Measurements from ENCODE around the gene TMEM106C. TPM values are rescaled to one million over a fixed set of nuclear protein-coding genes. Genes with fewer than 3 reads are reported as not detected.

TMEM106C gene
- polyA plus RNA-seq, 3 donors, result 8.7 to 9.7 (median 9.0) TPM

GRCh38 chr12:47978598-47978873 is 15.1 kb downstream of the TMEM106C start:
- no peaks in the 10 kb centered on the region for H4K20me1 ChIP-seq (ENCODE audit: insufficient read depth, low read length)
- H3K4me1 Mint-ChIP-seq, result no peaks in the 10 kb centered on the region
- peaks cover 3 to 5% (median 3%) of the 10 kb centered on the region in 3 donors for H3K27me3 Mint-ChIP-seq (ENCODE audit: low read depth in 3 of 3)
- no peak overlapping the region for H3K4me2 ChIP-seq (replicated peaks; ENCODE audit: extremely low read depth, low read length, poor library complexity, severe bottlenecking)
- H3K36me3 Mint-ChIP-seq, result no peaks in the 10 kb centered on the region
- H3K79me2 ChIP-seq (ENCODE audit: insufficient read depth, low read length), result no peaks in the 10 kb centered on the region
- H2AFZ ChIP-seq (ENCODE audit: insufficient read depth, low read depth, low read length, poor library complexity, severe bottlenecking), result no peak overlapping the region
- H3K27ac ChIP-seq (ENCODE audit: low read depth in 1 of 2, low read length in 2 of 2), result no peak overlapping the region
- WGBS (ENCODE audit: insufficient coverage), result 99% methylated on average over 6 of the region's 7 CpGs
- H3K27me3 ChIP-seq (ENCODE audit: control insufficient read depth in 2 of 2, insufficient read depth in 2 of 2, low read length in 2 of 2), result no peaks in the 10 kb centered on the region
- no peak for TF ChIP-seq CTCF (IDR thresholded peaks at IDR 0.05)
- H3K36me3 ChIP-seq (replicated peaks in 1 of 2; ENCODE audit: control insufficient read depth in 1 of 2, insufficient read depth in 2 of 2, low read length in 2 of 2), result no peaks in the 10 kb centered on the region
- H3K9ac ChIP-seq (ENCODE audit: insufficient read depth, low read length, poor library complexity, severe bottlenecking), result no peak overlapping the region
- no peaks in the 10 kb centered on the region for H3K9me3 Mint-ChIP-seq
- intact Hi-C loops (cut with micrococcal nuclease), result no loop called here
- H3K27ac Mint-ChIP-seq, result no peak overlapping the region
- no peaks in the 10 kb centered on the region for H3K9me3 ChIP-seq (replicated peaks in 1 of 2; ENCODE audit: control insufficient read depth in 1 of 2, insufficient read depth in 1 of 2, low read length in 2 of 2)
- DNase-seq, result no peak
- H3K4me3 ChIP-seq (replicated peaks in 1 of 3; ENCODE audit: low read depth in 2 of 3, low read length in 3 of 3), result no peak overlapping the region
- no peaks in the 10 kb centered on the region for H3K4me1 ChIP-seq (ENCODE audit: control insufficient read depth in 1 of 2, insufficient read depth in 2 of 2, low read length in 2 of 2)
- H3K4me3 Mint-ChIP-seq, result no peak overlapping the region

- Mint-ChIP-seq H3K27me3 (ENCODE audit: low read depth in 3 of 3) (peaks cover 3 to 5% (median 3%) of the 10 kb centered on the region in 3 donors), H3K36me3 (no peaks in the 10 kb centered on the region), H3K9me3 (no peaks in the 10 kb centered on the region), H3K4me1 (no peaks in the 10 kb centered on the region), H3K4me3 (no peak overlapping the region), H3K27ac (no peak overlapping the region)
- Histone ChIP-seq H3K27me3 (ENCODE audit: control insufficient read depth in 2 of 2, insufficient read depth in 2 of 2, low read length in 2 of 2) (no peaks in the 10 kb centered on the region), H3K4me1 (ENCODE audit: control insufficient read depth in 1 of 2, insufficient read depth in 2 of 2, low read length in 2 of 2) (no peaks in the 10 kb centered on the region), H3K27ac (ENCODE audit: low read depth in 1 of 2, low read length in 2 of 2) (no peak overlapping the region), H3K9ac (ENCODE audit: insufficient read depth, low read length, poor library complexity, severe bottlenecking) (no peak overlapping the region), H4K20me1 (ENCODE audit: insufficient read depth, low read length) (no peaks in the 10 kb centered on the region), H2AFZ (ENCODE audit: insufficient read depth, low read depth, low read length, poor library complexity, severe bottlenecking) (no peak overlapping the region), H3K36me3 (replicated peaks in 1 of 2; ENCODE audit: control insufficient read depth in 1 of 2, insufficient read depth in 2 of 2, low read length in 2 of 2) (no peaks in the 10 kb centered on the region), H3K9me3 (replicated peaks in 1 of 2; ENCODE audit: control insufficient read depth in 1 of 2, insufficient read depth in 1 of 2, low read length in 2 of 2) (no peaks in the 10 kb centered on the region), H3K79me2 (ENCODE audit: insufficient read depth, low read length) (no peaks in the 10 kb centered on the region), H3K4me2 (replicated peaks; ENCODE audit: extremely low read depth, low read length, poor library complexity, severe bottlenecking) (no peak overlapping the region), H3K4me3 (replicated peaks in 1 of 3; ENCODE audit: low read depth in 2 of 3, low read length in 3 of 3) (no peak overlapping the region)
- no peak for TF ChIP-seq CTCF (IDR thresholded peaks at IDR 0.05)
- 94% methylated on average over 4 of the region's 5 CpGs for WGBS (ENCODE audit: insufficient coverage)
- intact Hi-C loops (cut with micrococcal nuclease), result no loop called here
- DNase-seq, result no peak
Measured at GRCh38 chr12:47979166-47979565, 15.8 kb downstream of the TMEM106C start.
